Stomach (tissue), 4 donors: Measurements from ENCODE around the gene SHISA6.

Experiments used
- CTCF ChIP-seq, 7 experiments: fragments of 450-650 bp in 4 of 7; fragments of 200-600 bp in 3 of 7; sonication (generic) in 3 of 7; IDR thresholded peaks; one replicate each; pipeline ENCODE4 v1.5.1; 2016 to 2019; ENCODE audit warnings: antibody characterized with exemption in 7 of 7, control low read depth in 2 of 7, mild to moderate bottlenecking in 1 of 7
- EP300 ChIP-seq: sonication (generic); formaldehyde crosslinking; IDR thresholded peaks from one replicate; pipeline ENCODE4 v1.6.1; 2017; ENCODE audit warnings: antibody characterized with exemption
- POLR2A ChIP-seq, 4 donors: fragments of 450-650 bp; IDR thresholded peaks; one replicate each; pipeline ENCODE4 v1.6.1; 2016; ENCODE audit warnings: antibody characterized with exemption in 4 of 4, control low read depth in 2 of 4, mild to moderate bottlenecking in 1 of 4, moderate library complexity in 1 of 4
- POLR2AphosphoS5 ChIP-seq, 3 donors: sonication (generic); formaldehyde crosslinking; IDR thresholded peaks; one replicate each; pipeline ENCODE4 v1.6.1; 2016; ENCODE audit warnings: antibody characterized with exemption in 3 of 3

GRCh38 chr17:11324021-11324420 lies 83.0 kb downstream of the SHISA6 start:
- no peak for TF ChIP-seq CTCF (IDR thresholded peaks at IDR 0.05)
- no peak for TF ChIP-seq POLR2AphosphoS5 (IDR thresholded peaks at IDR 0.05)
- TF ChIP-seq POLR2A (IDR thresholded peaks at IDR 0.05): no peak
- no peak for TF ChIP-seq EP300
